Hair follicular keratinocyte (primary cell): Measurements from ENCODE around the gene TMEM191B. TPM values are rescaled to one million over a fixed set of nuclear protein-coding genes. Genes with fewer than 3 reads are reported as not detected.

Experiments
- total RNA-seq: library from RNA; depleted of rRNA; stranded (reverse); fragments of >200 nt; gene quantifications from 2 replicates; pipeline ENCODE4 v1.2.3, GENCODE V29; 2015

Gene TMEM191B
- not detected in 2 replicates for total RNA-seq

GRCh38 chr22:18527752-18528596, at the start of gene TMEM191B:
TMEM191B (plus strand) TSS chr22:18527802; CDS start chr22:18527981, 179 bp downstream.

GRCh38 chr22:18518061-18518460, 9.5 kb upstream of the TMEM191B start, which contains the start of gene GGTLC3:
GGTLC3 (minus strand) TSS chr22:18518161; CDS start chr22:18517897, 264 bp downstream.

Other genes starting within 250 kb of the TMEM191B start
- not detected in 2 replicates for gene GGTLC3, start 9.6 kb upstream of the TMEM191B start, total RNA-seq
- gene RIMBP3, start 84.1 kb downstream of the TMEM191B start, total RNA-seq: not detected in 2 replicates